GM23338 (cell line): Measurements from ENCODE around the gene NFKBIB.
A peak's percentile ranks its signal among the peaks of the same experiment; 100 is the strongest.

ENCODE experiments used
- CREB1 ChIP-seq: fragments of 250-450 bp; sonication (Bioruptor Pico); IDR thresholded peaks from 2 replicates; pipeline ENCODE4 v1.5.0; 2020; ENCODE audit warnings: low read depth, mild to moderate bottlenecking, moderate library complexity
- EZH2 ChIP-seq: fragments of 200-600 bp; sonication (generic); IDR thresholded peaks from one replicate; pipeline ENCODE4 v1.8.0; 2017; ENCODE audit warnings: antibody characterized with exemption, mild to moderate bottlenecking, low read depth; ENCODE audit not compliant: unreplicated experiment
- EZH2phosphoT487 ChIP-seq: fragments of 200-600 bp; sonication (generic); IDR thresholded peaks from one replicate; pipeline ENCODE4 v1.8.1; 2018; ENCODE audit warnings: antibody characterized with exemption; ENCODE audit not compliant: unreplicated experiment
- JUNB ChIP-seq: IDR thresholded peaks from one replicate; pipeline ENCODE4 v1.6.1; 2016; ENCODE audit warnings: antibody characterized with exemption; ENCODE audit not compliant: unreplicated experiment
- NANOG ChIP-seq: IDR thresholded peaks from 2 replicates; pipeline ENCODE4 v1.6.1; 2016; ENCODE audit warnings: antibody characterized with exemption, borderline replicate concordance
- POLR2AphosphoS5 ChIP-seq: IDR thresholded peaks from 2 replicates; pipeline ENCODE4 v1.6.1; 2016; ENCODE audit warnings: antibody characterized with exemption, low read depth
- STAT1 ChIP-seq: IDR thresholded peaks from one replicate; pipeline ENCODE4 v1.6.1; 2016; ENCODE audit warnings: antibody characterized with exemption; ENCODE audit not compliant: unreplicated experiment
- ZNF114 ChIP-seq: fragments of 250-450 bp; sonication (Bioruptor Pico); IDR thresholded peaks from 2 replicates; pipeline ENCODE4 v1.5.0; 2020; ENCODE audit warnings: mild to moderate bottlenecking, moderate library complexity
- ZNF331 ChIP-seq: fragments of 250-450 bp; sonication (Bioruptor Pico); IDR thresholded peaks from 2 replicates; pipeline ENCODE4 v1.5.0; 2020; ENCODE audit warnings: low read depth, mild to moderate bottlenecking, moderate library complexity
- TF ChIP-seq, protein P1 (sequence below), 2 experiments: fragments of 200-600 bp in 1 of 2; sonication (generic) in 1 of 2; conservative IDR thresholded peaks; 2 replicates each; pipeline versions ENCODE4 v1.5.1 to v1.6.1; 2016 to 2017; ENCODE audit warnings: antibody characterized with exemption in 2 of 2, low read depth in 2 of 2, mild to moderate bottlenecking in 2 of 2, moderate library complexity in 1 of 2
- TF ChIP-seq, protein P2 (sequence below): IDR thresholded peaks from one replicate; pipeline ENCODE4 v1.6.1; 2018; ENCODE audit warnings: antibody characterized with exemption; ENCODE audit not compliant: unreplicated experiment
- TF ChIP-seq, protein P3 (sequence below): IDR thresholded peaks from 2 replicates; pipeline ENCODE4 v1.6.1; 2016; ENCODE audit warnings: antibody characterized with exemption
- TF ChIP-seq, protein P4 (sequence below): fragments of 250-450 bp; sonication (Bioruptor Pico); IDR thresholded peaks from 2 replicates; pipeline ENCODE4 v1.5.0; 2020; ENCODE audit warnings: mild to moderate bottlenecking, moderate library complexity

DNA sequence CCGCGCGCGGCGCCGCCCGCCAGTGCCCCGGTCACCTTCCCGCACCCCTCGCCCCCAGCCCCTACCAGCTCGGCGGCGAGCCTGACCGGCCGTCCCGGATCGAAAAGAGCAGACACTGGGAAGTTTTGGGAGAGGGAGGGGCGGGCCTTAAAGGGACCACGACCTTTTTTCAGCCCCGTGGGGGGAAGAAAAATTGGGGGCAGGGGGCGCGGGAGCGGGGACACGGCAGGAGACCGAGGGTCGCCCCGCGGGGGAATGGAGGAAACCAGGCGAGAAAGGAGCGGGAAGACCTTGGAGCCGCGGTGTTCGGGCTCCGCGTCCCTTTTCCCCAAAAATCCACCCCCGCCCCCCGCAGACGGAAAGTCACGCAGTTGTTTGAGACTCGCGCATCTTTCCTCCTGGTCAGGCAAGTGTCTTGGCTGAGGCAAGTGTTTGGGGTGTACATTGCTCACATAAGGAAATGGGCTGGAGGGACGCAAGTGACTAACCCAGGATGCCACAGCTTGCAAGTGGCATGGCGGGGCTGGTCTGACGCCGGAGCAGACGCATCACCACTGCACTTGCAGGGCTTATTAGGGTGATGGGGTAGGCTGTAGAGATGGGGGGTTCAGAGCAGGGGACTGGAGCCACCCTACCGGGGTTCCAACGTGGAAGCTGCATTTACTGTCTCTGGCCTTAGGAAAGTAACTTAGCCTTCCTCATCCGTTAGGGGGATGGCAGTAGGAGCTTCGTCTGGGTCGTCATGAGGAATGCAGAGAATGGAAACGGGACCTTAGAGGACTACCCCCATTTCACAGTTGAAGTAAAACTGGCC lies 47.3 kb upstream of the NFKBIB start:
- TF ChIP-seq, protein P1, sequence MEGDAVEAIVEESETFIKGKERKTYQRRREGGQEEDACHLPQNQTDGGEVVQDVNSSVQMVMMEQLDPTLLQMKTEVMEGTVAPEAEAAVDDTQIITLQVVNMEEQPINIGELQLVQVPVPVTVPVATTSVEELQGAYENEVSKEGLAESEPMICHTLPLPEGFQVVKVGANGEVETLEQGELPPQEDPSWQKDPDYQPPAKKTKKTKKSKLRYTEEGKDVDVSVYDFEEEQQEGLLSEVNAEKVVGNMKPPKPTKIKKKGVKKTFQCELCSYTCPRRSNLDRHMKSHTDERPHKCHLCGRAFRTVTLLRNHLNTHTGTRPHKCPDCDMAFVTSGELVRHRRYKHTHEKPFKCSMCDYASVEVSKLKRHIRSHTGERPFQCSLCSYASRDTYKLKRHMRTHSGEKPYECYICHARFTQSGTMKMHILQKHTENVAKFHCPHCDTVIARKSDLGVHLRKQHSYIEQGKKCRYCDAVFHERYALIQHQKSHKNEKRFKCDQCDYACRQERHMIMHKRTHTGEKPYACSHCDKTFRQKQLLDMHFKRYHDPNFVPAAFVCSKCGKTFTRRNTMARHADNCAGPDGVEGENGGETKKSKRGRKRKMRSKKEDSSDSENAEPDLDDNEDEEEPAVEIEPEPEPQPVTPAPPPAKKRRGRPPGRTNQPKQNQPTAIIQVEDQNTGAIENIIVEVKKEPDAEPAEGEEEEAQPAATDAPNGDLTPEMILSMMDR (conservative IDR thresholded peaks at IDR 0.05; ENCODE audit: low read depth in 2 of 2) = no peak
- TF ChIP-seq EZH2 (no peak), JUNB (no peak), POLR2AphosphoS5 (peak; percentile 13; the same call in 1 of the 2 replicates), CREB1 (CRISPR knock-in tag) (peak; percentile 20; the same call in 1 of the 2 replicates), EZH2phosphoT487 (no peak), ZNF331 (CRISPR knock-in tag) (no peak), STAT1 (no peak), ZNF114 (CRISPR knock-in tag) (no peak), NANOG (no peak)
- TF ChIP-seq, protein P2, sequence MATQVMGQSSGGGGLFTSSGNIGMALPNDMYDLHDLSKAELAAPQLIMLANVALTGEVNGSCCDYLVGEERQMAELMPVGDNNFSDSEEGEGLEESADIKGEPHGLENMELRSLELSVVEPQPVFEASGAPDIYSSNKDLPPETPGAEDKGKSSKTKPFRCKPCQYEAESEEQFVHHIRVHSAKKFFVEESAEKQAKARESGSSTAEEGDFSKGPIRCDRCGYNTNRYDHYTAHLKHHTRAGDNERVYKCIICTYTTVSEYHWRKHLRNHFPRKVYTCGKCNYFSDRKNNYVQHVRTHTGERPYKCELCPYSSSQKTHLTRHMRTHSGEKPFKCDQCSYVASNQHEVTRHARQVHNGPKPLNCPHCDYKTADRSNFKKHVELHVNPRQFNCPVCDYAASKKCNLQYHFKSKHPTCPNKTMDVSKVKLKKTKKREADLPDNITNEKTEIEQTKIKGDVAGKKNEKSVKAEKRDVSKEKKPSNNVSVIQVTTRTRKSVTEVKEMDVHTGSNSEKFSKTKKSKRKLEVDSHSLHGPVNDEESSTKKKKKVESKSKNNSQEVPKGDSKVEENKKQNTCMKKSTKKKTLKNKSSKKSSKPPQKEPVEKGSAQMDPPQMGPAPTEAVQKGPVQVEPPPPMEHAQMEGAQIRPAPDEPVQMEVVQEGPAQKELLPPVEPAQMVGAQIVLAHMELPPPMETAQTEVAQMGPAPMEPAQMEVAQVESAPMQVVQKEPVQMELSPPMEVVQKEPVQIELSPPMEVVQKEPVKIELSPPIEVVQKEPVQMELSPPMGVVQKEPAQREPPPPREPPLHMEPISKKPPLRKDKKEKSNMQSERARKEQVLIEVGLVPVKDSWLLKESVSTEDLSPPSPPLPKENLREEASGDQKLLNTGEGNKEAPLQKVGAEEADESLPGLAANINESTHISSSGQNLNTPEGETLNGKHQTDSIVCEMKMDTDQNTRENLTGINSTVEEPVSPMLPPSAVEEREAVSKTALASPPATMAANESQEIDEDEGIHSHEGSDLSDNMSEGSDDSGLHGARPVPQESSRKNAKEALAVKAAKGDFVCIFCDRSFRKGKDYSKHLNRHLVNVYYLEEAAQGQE = no peak
- TF ChIP-seq, protein P3, sequence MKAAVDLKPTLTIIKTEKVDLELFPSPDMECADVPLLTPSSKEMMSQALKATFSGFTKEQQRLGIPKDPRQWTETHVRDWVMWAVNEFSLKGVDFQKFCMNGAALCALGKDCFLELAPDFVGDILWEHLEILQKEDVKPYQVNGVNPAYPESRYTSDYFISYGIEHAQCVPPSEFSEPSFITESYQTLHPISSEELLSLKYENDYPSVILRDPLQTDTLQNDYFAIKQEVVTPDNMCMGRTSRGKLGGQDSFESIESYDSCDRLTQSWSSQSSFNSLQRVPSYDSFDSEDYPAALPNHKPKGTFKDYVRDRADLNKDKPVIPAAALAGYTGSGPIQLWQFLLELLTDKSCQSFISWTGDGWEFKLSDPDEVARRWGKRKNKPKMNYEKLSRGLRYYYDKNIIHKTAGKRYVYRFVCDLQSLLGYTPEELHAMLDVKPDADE = no peak
- TF ChIP-seq, protein P4, sequence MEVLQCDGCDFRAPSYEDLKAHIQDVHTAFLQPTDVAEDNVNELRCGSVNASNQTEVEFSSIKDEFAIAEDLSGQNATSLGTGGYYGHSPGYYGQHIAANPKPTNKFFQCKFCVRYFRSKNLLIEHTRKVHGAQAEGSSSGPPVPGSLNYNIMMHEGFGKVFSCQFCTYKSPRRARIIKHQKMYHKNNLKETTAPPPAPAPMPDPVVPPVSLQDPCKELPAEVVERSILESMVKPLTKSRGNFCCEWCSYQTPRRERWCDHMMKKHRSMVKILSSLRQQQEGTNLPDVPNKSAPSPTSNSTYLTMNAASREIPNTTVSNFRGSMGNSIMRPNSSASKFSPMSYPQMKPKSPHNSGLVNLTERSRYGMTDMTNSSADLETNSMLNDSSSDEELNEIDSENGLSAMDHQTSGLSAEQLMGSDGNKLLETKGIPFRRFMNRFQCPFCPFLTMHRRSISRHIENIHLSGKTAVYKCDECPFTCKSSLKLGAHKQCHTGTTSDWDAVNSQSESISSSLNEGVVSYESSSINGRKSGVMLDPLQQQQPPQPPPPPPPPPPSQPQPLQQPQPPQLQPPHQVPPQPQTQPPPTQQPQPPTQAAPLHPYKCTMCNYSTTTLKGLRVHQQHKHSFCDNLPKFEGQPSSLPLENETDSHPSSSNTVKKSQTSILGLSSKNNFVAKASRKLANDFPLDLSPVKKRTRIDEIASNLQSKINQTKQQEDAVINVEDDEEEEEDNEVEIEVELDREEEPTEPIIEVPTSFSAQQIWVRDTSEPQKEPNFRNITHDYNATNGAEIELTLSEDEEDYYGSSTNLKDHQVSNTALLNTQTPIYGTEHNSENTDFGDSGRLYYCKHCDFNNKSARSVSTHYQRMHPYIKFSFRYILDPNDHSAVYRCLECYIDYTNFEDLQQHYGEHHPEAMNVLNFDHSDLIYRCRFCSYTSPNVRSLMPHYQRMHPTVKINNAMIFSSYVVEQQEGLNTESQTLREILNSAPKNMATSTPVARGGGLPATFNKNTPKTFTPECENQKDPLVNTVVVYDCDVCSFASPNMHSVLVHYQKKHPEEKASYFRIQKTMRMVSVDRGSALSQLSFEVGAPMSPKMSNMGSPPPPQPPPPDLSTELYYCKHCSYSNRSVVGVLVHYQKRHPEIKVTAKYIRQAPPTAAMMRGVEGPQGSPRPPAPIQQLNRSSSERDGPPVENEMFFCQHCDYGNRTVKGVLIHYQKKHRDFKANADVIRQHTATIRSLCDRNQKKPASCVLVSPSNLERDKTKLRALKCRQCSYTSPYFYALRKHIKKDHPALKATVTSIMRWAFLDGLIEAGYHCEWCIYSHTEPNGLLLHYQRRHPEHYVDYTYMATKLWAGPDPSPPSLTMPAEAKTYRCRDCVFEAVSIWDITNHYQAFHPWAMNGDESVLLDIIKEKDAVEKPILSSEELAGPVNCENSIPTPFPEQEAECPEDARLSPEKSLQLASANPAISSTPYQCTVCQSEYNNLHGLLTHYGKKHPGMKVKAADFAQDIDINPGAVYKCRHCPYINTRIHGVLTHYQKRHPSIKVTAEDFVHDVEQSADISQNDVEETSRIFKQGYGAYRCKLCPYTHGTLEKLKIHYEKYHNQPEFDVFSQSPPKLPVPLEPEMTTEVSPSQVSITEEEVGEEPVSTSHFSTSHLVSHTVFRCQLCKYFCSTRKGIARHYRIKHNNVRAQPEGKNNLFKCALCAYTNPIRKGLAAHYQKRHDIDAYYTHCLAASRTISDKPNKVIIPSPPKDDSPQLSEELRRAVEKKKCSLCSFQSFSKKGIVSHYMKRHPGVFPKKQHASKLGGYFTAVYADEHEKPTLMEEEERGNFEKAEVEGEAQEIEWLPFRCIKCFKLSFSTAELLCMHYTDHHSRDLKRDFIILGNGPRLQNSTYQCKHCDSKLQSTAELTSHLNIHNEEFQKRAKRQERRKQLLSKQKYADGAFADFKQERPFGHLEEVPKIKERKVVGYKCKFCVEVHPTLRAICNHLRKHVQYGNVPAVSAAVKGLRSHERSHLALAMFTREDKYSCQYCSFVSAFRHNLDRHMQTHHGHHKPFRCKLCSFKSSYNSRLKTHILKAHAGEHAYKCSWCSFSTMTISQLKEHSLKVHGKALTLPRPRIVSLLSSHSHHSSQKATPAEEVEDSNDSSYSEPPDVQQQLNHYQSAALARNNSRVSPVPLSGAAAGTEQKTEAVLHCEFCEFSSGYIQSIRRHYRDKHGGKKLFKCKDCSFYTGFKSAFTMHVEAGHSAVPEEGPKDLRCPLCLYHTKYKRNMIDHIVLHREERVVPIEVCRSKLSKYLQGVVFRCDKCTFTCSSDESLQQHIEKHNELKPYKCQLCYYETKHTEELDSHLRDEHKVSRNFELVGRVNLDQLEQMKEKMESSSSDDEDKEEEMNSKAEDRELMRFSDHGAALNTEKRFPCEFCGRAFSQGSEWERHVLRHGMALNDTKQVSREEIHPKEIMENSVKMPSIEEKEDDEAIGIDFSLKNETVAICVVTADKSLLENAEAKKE (CRISPR knock-in tag) = no peak
